ENCODE measurements around the gene PPP1R13L. TPM values are rescaled to one million over a fixed set of nuclear protein-coding genes. Genes with fewer than 3 reads are reported as not detected.
A peak's percentile ranks its signal among the peaks of the same experiment; 100 is the strongest.
"Not testable (repeated sequence)": the region's sequence is repeated elsewhere in the genome, so short reads cannot be mapped to it uniquely, and the experiment has no call there.

Gene PPP1R13L
- polyA plus RNA-seq, 4 donors: 8.3 to 16.4 (median 9.1) TPM

DNA sequence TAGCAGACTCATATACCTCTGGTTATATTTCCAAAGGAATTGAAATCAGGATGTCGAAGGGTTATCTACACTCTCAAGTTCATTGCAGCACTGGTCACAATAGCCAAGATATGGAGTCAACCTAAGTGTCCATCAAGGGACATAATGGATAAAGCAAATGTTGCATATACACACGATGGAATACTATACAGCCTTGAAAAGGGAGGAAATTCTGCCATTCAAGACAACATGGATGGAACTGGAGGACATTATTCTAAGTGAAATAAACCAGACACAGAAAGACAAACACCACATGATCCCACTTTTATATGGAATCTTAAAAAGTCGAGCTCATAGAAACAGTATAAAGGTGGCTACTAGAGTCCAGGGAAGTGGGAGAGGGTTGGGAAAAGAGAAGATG is 32.5 kb upstream of the PPP1R13L start:
- no peak for DNase-seq (ENCODE audit: low read depth in 4 of 4, low spot score in 3 of 4)

DNA sequence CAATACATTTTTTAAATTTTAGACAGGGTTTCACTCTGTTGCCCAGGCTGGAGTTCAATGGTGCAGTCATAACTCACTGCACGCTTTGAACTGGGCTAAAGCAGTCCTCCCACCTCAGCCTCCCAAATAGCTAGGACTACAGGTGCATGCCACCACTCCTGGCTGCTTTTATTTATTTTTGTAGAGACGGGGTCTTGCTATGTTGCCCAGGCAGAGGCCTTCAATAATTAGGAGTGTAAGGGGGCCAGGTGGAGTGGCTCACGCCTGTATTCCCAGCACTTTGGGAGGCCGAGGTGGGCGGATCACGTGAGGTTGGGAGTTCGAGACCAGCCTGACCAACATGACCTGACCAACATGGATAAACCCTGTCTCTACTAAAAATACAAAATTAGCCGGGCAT is 27.7 kb upstream of the PPP1R13L start:
- not testable (repeated sequence) for DNase-seq (ENCODE audit: low read depth in 4 of 4, low spot score in 3 of 4)

DNA sequence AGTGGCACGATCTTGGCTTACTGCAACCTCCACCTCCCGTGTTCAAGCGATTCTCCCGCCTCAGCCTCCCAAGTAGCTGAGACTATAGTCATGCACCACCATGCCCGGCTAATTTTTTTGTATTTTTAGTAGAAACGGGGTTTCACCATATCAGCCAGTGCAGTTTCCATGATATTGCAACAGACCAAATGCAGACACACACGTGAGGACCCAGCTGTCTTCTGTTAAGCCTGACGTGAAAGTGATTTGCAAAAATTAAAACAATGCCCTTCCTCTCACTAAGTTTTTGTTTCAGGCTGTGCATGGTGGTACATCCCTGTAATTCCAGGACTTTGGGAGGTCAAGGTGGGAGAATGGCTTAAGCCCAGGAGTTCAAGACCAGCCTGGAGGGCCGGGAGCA is 26.1 kb upstream of the PPP1R13L start:
- DNase-seq (ENCODE audit: low read depth in 4 of 4, low spot score in 3 of 4): not testable (repeated sequence)

GRCh38 chr19:45429896-45430295 is 25.0 kb upstream of the PPP1R13L start:
- not testable (repeated sequence) for DNase-seq (ENCODE audit: low read depth in 4 of 4, low spot score in 3 of 4)

DNA sequence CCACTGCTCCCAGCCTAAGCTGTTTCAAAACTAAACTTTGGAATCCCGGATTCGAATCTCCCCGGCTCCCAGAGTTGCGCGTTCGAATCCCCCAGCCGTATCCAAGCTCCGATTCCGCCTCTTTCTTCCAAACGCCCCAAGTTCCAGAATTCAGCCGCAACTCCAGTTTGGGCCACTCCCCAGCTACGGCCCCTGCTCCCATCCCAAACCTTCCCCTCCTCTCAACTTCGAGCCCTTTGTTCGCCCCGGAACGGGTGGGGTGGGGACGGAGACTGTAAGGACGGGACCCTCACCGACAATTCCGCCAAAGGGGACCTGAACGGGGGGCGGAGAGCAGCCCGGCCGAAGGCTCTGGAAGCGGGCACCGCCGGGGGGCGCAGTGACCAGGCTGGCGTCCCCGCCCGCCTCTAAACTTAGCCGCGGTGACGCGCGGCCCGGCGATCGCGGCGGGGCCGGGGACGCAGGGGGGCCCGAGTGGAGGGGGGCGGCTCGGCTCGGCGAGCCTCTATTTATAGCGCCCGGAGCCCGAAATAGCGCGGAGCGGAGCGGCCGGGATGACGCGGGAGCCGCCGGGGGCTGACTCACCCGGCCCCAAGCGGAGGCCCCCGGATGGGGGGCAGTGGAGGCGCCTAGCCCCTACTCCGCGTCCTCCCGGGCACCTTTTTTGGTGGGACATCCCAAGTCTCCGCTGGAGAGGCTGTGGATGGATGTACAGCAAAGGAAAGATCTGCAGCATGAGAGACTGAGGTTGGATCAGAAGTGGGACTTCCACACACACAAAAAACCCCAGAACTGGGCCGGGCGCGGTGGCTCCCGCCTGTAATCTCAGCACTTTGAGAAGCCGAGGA is 23.7 kb upstream of the PPP1R13L start:
- DNase-seq (ENCODE audit: low read depth in 4 of 4, low spot score in 3 of 4): no peak

DNA sequence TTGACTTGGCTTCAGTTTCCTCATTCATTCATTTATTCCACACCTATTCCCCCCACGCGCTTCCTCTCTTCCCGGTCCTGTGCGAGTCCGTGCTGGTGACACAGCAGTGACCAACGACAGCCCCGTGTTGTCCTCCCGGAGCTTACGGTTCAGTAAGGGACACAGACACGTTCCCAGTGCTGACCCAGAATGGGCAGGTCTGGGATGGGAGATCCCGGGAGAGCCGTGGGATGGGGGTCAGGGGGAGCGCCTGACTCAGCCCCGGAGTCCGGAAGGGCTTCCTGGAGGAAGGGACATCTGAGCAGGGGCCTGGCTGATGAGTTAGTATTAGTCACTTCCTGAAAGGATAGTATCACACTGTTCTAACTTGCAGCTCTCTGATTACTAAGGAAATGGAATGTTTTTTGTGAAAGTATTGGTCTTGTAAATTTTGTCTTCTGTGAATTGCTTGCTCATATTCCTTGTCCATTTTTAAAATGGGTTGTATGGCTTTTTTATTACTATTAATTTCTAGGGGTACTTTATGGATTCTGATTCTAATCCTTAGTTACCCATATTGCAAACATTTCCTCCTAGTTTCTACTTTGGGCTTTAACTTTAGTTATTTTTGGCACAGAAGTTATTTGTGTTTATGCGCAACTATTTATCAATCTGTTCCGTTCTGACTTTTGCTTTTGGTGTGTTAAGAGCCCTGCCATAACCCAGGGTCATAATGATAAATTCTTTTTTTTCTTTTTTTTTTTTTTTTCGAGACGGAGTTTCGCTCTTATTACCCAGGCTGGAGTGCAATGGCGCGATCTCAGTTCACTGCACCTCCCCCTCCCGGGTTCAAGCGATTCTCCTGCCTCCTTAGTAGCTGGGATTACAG is 19.6 kb upstream of the PPP1R13L start:
- DNase-seq (ENCODE audit: low read depth in 4 of 4, low spot score in 3 of 4): no peak

- DNase-seq (ENCODE audit: low read depth in 4 of 4, low spot score in 3 of 4): peak; percentile 81 to 89 (median 84)
Measured at GRCh38 chr19:45423589-45424190, 18.8 kb upstream of the PPP1R13L start, which contains the start of gene ERCC1. ERCC1 (minus strand) TSS chr19:45423917; CDS start chr19:45423374, 543 bp downstream.

DNA sequence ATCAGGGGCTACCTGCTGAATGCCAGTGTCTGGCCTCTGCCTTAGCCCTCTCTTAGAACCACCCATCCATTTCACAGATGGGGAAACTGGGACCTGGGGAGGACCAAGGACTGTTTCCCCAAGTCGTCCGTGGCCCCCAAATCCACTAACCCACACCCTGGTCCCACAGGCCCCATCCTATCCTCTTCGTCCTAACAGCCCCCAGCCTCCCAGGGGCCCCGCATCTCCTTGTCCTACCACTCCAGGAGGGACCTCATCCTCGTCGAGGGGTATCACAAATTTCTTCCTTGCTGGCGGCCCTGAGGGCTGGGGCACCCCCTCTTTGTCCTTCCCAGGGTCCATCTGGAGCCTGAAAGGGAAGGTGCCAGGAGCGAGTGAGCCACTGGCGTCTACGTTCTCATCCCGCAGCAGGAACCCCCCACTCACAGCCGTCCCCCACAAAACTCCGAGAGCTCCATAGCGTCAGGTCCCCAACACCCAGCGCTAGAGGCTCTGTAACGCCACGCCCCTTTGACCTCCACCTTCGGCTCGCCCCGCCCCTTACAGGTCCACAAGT is 18.2 kb upstream of the PPP1R13L start:
- no peak for DNase-seq (ENCODE audit: low read depth in 4 of 4, low spot score in 3 of 4)

- DNase-seq (ENCODE audit: low read depth in 4 of 4, low spot score in 3 of 4): no peak
Measured at GRCh38 chr19:45421947-45422498, 17.2 kb upstream of the PPP1R13L start.

- DNase-seq (ENCODE audit: low read depth in 4 of 4, low spot score in 3 of 4): no peak
Measured at GRCh38 chr19:45420871-45421270, 16.0 kb upstream of the PPP1R13L start.

- DNase-seq (ENCODE audit: low read depth in 4 of 4, low spot score in 3 of 4): no peak
Measured at GRCh38 chr19:45420356-45420755, 15.5 kb upstream of the PPP1R13L start.

DNA sequence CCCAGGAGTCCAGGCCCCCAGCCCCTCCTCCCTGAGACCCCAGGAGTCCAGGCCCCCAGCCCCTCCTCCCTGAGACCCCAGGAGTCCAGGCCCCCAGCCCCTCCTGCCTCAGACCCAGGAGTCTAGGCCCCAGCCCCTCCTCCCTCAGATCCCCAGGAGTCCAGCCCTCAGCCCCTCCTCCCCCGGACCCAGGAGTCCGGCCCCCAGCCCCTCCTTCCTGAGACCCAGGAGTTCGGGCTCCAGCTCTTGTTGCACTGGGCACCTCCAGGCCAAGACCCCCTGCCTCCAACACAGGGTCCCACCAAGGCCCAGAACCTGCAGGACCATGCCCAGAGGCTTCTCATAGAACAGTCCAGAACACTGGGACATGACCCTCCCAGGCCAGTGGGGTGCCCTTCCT is 15.0 kb upstream of the PPP1R13L start:
- no peak for DNase-seq (ENCODE audit: low read depth in 4 of 4, low spot score in 3 of 4)

- no peak for DNase-seq (ENCODE audit: low read depth in 4 of 4, low spot score in 3 of 4)
Measured at GRCh38 chr19:45419396-45419795, 14.5 kb upstream of the PPP1R13L start.

- no peak for DNase-seq (ENCODE audit: low read depth in 4 of 4, low spot score in 3 of 4)
Measured at GRCh38 chr19:45418802-45419201, 13.9 kb upstream of the PPP1R13L start.

DNA sequence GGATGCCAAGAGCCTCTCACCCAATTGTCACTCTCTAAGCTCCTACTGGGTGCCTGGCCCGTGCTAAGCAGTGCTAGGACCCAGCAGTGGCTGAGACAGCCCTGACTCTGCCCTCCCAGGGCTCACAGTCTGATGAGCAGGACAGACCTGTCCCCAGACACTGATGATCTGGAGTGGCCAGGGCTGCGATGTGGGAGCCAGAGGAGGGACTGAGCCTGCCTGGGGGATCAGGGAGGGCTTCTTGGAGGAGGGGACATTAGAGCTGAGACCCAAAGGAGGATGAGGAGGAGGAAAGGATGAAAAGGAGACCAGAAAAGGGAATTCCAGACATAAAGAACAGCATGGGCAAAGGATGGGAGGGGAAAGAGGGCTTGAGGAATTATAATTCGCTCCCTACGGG is 12.3 kb upstream of the PPP1R13L start:
- DNase-seq (ENCODE audit: low read depth in 4 of 4, low spot score in 3 of 4): no peak

DNA sequence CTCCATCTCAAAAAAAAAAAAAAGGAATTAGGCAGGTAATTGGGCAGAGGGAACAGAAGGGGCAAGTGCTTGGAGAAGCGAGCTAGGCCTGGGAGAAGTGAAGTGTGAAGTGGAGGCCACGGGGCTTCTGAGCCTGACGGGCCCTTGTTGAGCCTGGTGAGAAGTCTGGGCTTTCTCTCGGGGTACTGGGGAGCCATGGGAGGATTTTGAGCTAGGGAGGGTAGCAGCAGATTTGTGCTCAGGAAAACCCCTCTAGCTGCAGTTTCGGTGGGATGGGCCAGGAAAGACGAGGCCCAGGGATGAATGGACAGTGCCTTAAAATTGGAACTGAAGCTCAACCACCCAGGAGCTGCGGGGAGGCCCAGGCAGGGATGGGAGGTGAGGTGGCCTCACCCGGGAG is 9.6 kb upstream of the PPP1R13L start:
- DNase-seq (ENCODE audit: low read depth in 4 of 4, low spot score in 3 of 4): no peak

DNA sequence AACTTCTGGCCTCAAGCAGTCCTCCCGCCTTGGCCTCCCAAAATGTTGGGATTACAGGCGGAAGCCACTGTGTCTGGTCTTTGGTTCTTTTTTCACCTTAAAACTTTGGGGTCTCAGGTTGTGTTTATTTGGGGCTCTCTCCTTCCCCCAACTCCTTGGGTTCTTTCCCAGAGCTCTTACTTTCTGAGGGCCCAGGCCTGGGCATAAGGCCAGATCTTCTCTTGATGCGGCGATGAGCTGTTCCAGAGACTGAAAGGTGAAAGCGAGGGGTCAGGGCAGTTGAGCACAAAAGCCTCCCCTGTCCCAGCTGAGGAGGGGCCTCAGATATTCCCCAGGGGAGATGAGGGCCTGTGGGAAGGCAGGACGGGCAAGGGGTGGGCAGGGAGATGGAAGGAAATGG is 8.6 kb upstream of the PPP1R13L start:
- no peak for DNase-seq (ENCODE audit: low read depth in 4 of 4, low spot score in 3 of 4)

- DNase-seq (ENCODE audit: low read depth in 4 of 4, low spot score in 3 of 4): not testable (repeated sequence)
Measured at GRCh38 chr19:45410330-45410729, 5.5 kb upstream of the PPP1R13L start.

DNA sequence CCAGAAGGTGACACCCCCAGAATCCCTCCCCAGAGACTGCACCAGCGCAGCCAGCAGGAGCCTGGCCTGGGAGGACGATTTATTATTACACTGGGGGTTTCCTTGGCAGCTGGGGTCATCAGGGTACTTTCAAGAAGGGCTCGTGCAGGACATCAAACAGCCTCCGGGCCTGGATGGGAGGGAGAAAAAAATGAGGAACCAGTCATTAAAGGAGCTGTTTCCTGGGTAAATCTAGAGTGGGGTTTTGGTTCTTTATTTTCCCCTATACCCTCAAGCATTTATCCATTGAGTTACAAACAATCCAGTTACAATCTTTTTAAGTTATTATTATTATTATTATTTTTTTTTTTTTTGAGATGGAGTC is 4.7 kb upstream of the PPP1R13L start:
- no peak for DNase-seq (ENCODE audit: low read depth in 4 of 4, low spot score in 3 of 4)

GRCh38 chr19:45408830-45409556 is 4.1 kb upstream of the PPP1R13L start:
- DNase-seq (ENCODE audit: low read depth in 4 of 4, low spot score in 3 of 4): no peak
